Stimulated activated CD4-positive, alpha-beta T cell treated with anti-CD3 and anti-CD28 coated beads, Interleukin-4, amount 100 ng/mL, for 24 hours (primary cell): ENCODE data around the gene C1orf198.

Source experiments
- DNase-seq: peaks from one replicate; pipeline ENCODE4 v3.0.0-alpha.2; 2020

C1orf198 gene

GRCh38 chr1:230867903-230868735 is at the start of gene C1orf198:
C1orf198 (minus strand) TSS chr1:230868521; CDS start chr1:230868512, 9 bp downstream.
- DNase-seq = peak; percentile 70

- DNase-seq = peak; percentile 80
These were observed 49.2 kb upstream of the C1orf198 start for GRCh38 chr1:230917284-230918135.

- no peak for DNase-seq
These were observed 48.4 kb upstream of the C1orf198 start for GRCh38 chr1:230916587-230917283.

- no peak for DNase-seq
These were observed 46.8 kb upstream of the C1orf198 start for GRCh38 chr1:230915078-230915477.

- DNase-seq = no peak
These were observed 45.2 kb upstream of the C1orf198 start for GRCh38 chr1:230913496-230913895.

GRCh38 chr1:230910755-230911117 is 42.4 kb upstream of the C1orf198 start:
- DNase-seq = no peak

- no peak for DNase-seq
These were observed 41.8 kb upstream of the C1orf198 start for GRCh38 chr1:230909974-230910754.

- no peak for DNase-seq
These were observed 39.3 kb upstream of the C1orf198 start for GRCh38 chr1:230907472-230908205.

- no peak for DNase-seq
These were observed 37.9 kb upstream of the C1orf198 start for GRCh38 chr1:230906226-230906625.

GRCh38 chr1:230905733-230906132 is 37.4 kb upstream of the C1orf198 start:
- no peak for DNase-seq

GRCh38 chr1:230902349-230902923 is 34.1 kb upstream of the C1orf198 start:
- DNase-seq = no peak

GRCh38 chr1:230901671-230902070 is 33.4 kb upstream of the C1orf198 start:
- DNase-seq = no peak

GRCh38 chr1:230900984-230901383 is 32.7 kb upstream of the C1orf198 start:
- DNase-seq = no peak

GRCh38 chr1:230899841-230900251 is 31.5 kb upstream of the C1orf198 start:
- DNase-seq = no peak

GRCh38 chr1:230898748-230899147 is 30.4 kb upstream of the C1orf198 start:
- DNase-seq = no peak

GRCh38 chr1:230898144-230898543 is 29.8 kb upstream of the C1orf198 start:
- no peak for DNase-seq

GRCh38 chr1:230896779-230897178 is 28.5 kb upstream of the C1orf198 start:
- DNase-seq = no peak

- no peak for DNase-seq
These were observed 27.1 kb upstream of the C1orf198 start for GRCh38 chr1:230895452-230895851.

- DNase-seq = no peak
These were observed 26.3 kb upstream of the C1orf198 start for GRCh38 chr1:230894664-230895063.

GRCh38 chr1:230894032-230894431 is 25.7 kb upstream of the C1orf198 start:
- DNase-seq = no peak

- no peak for DNase-seq
These were observed 23.7 kb upstream of the C1orf198 start for GRCh38 chr1:230892018-230892491.
